Nephron (organoid): ENCODE results near the gene ROCK2.

Source experiments
- H3K27ac Mint-ChIP-seq, 3 experiments: 2 replicates each; pipeline ENCODE4 v1.8.0; 2020; ENCODE audit warnings: mixed read lengths in 3 of 3, mild to moderate bottlenecking in 2 of 3, moderate library complexity in 1 of 3
- H3K27me3 Mint-ChIP-seq: 2 replicates; pipeline ENCODE4 v1.8.0; 2021; ENCODE audit warnings: low read depth, mild to moderate bottlenecking, moderate library complexity, mixed read lengths
- H3K36me3 Mint-ChIP-seq: 2 replicates; pipeline ENCODE4 v1.8.0; 2020; ENCODE audit warnings: low read depth, mixed read lengths
- H3K4me1 Mint-ChIP-seq: 2 replicates; pipeline ENCODE4 v1.8.0; 2020; ENCODE audit warnings: mixed read lengths
- H3K4me3 Mint-ChIP-seq, 3 experiments: 2 replicates each; pipeline ENCODE4 v1.8.0; 2020; ENCODE audit warnings: mild to moderate bottlenecking in 3 of 3, mixed read lengths in 3 of 3, moderate library complexity in 2 of 3
- H3K9me3 Mint-ChIP-seq: 2 replicates; pipeline ENCODE4 v1.8.0; 2020; ENCODE audit warnings: mixed read lengths
- CTCF ChIP-seq, 3 experiments: fragments of 200-600 bp; sonication (generic); IDR thresholded peaks; one replicate each; pipeline ENCODE4 v1.5.0; 2021; ENCODE audit warnings: antibody characterized with exemption in 3 of 3; ENCODE audit not compliant: unreplicated experiment in 3 of 3

Gene ROCK2

GRCh38 chr2:11319939-11320338, 24.5 kb downstream of the ROCK2 start:
- Mint-ChIP-seq H3K36me3 (peaks cover 17% of the 10 kb centered on the region), H3K4me3 (no peak overlapping the region), H3K27ac (no peak overlapping the region), H3K27me3 (no peaks in the 10 kb centered on the region), H3K4me1 (no peaks in the 10 kb centered on the region), H3K9me3 (peaks cover 4% of the 10 kb centered on the region)
- TF ChIP-seq CTCF (IDR thresholded peaks at IDR 0.05; ENCODE audit: unreplicated experiment in 3 of 3): no peak

GRCh38 chr2:11315074-11315705, 29.2 kb downstream of the ROCK2 start:
- H3K4me1 Mint-ChIP-seq: no peaks in the 10 kb centered on the region
- no peak overlapping the region for H3K27ac Mint-ChIP-seq

GRCh38 chr2:11314487-11314886, 29.9 kb downstream of the ROCK2 start:
- H3K27ac Mint-ChIP-seq: no peak overlapping the region

More at GRCh38 chr2:11315074-11315705, 29.2 kb downstream of the ROCK2 start:
- Mint-ChIP-seq H3K4me3 (no peak overlapping the region), H3K27me3 (no peaks in the 10 kb centered on the region), H3K9me3 (peaks cover 4% of the 10 kb centered on the region), H3K36me3 (peaks cover 11% of the 10 kb centered on the region)
- TF ChIP-seq CTCF (IDR thresholded peaks at IDR 0.05; ENCODE audit: unreplicated experiment in 3 of 3): no peak

GRCh38 chr2:11312770-11313471, 31.5 kb downstream of the ROCK2 start:
- Mint-ChIP-seq H3K9me3 (no peaks in the 10 kb centered on the region), H3K27ac (no peak overlapping the region), H3K36me3 (no peaks in the 10 kb centered on the region), H3K4me1 (no peaks in the 10 kb centered on the region), H3K4me3 (no peak overlapping the region), H3K27me3 (no peaks in the 10 kb centered on the region)
- no peak for TF ChIP-seq CTCF (IDR thresholded peaks at IDR 0.05; ENCODE audit: unreplicated experiment in 3 of 3)

More at GRCh38 chr2:11314487-11314886, 29.9 kb downstream of the ROCK2 start:
- H3K27me3 Mint-ChIP-seq: no peaks in the 10 kb centered on the region
- no peak overlapping the region for H3K4me3 Mint-ChIP-seq
- TF ChIP-seq CTCF (IDR thresholded peaks at IDR 0.05; ENCODE audit: unreplicated experiment in 3 of 3): no peak
- no peaks in the 10 kb centered on the region for H3K4me1 Mint-ChIP-seq
- peaks cover 8% of the 10 kb centered on the region for H3K36me3 Mint-ChIP-seq
- H3K9me3 Mint-ChIP-seq: peaks cover 4% of the 10 kb centered on the region

GRCh38 chr2:11311543-11311942, 32.9 kb downstream of the ROCK2 start:
- no peak for TF ChIP-seq CTCF (IDR thresholded peaks at IDR 0.05; ENCODE audit: unreplicated experiment in 3 of 3)
- Mint-ChIP-seq H3K4me3 (no peak overlapping the region), H3K4me1 (peaks cover 3% of the 10 kb centered on the region), H3K36me3 (no peaks in the 10 kb centered on the region), H3K27me3 (no peaks in the 10 kb centered on the region), H3K27ac (no peak overlapping the region), H3K9me3 (no peaks in the 10 kb centered on the region)

- Mint-ChIP-seq H3K36me3 (no peaks in the 10 kb centered on the region), H3K27ac (no peak overlapping the region), H3K4me1 (peaks cover 6% of the 10 kb centered on the region), H3K4me3 (no peak overlapping the region), H3K27me3 (no peaks in the 10 kb centered on the region), H3K9me3 (no peaks in the 10 kb centered on the region)
- TF ChIP-seq CTCF (IDR thresholded peaks at IDR 0.05; ENCODE audit: unreplicated experiment in 3 of 3): no peak
Measured at GRCh38 chr2:11310212-11310611, 34.2 kb downstream of the ROCK2 start.
